ENCODE data around the gene CSNK2A1.

CSNK2A1 gene

GRCh38 chr20:564192-564591 is 20.6 kb upstream of the CSNK2A1 start:
- no peak for DNase-seq (ENCODE audit: low read depth)

GRCh38 chr20:563187-563586 is 19.6 kb upstream of the CSNK2A1 start:
- no peak for DNase-seq (ENCODE audit: low read depth)

DNA sequence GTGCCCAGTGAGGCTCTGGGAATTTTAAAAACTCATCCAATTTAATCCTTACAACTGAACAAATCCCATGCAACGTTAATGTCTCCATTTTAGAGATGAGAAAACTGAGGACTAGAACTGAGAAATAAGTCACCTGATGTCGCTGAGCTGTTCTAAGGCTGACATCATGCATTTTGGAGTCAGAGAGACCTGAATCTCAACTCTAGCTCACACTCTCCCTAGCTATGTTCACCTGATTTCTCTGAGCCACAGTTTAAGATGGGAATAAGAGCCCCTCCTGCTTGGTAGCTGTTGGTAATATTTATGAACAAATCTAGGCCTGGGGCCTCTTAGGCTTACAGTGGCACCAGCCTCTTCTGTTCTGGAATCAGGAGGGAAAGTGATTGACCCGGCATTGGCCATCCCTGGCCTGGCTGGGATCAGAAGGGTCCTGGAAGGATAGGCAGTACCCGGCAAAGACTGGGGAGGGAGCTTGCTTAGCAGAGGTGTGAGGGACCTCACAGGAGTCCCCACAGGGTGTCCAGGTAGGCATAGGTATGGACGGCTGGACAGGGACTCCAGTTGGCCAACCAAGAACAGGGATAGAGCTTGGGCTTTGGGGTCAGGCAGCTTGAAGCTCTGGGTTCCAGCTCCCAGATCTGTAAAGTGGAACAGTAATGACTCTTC is 18.8 kb upstream of the CSNK2A1 start:
- no peak for DNase-seq (ENCODE audit: low read depth)

DNA sequence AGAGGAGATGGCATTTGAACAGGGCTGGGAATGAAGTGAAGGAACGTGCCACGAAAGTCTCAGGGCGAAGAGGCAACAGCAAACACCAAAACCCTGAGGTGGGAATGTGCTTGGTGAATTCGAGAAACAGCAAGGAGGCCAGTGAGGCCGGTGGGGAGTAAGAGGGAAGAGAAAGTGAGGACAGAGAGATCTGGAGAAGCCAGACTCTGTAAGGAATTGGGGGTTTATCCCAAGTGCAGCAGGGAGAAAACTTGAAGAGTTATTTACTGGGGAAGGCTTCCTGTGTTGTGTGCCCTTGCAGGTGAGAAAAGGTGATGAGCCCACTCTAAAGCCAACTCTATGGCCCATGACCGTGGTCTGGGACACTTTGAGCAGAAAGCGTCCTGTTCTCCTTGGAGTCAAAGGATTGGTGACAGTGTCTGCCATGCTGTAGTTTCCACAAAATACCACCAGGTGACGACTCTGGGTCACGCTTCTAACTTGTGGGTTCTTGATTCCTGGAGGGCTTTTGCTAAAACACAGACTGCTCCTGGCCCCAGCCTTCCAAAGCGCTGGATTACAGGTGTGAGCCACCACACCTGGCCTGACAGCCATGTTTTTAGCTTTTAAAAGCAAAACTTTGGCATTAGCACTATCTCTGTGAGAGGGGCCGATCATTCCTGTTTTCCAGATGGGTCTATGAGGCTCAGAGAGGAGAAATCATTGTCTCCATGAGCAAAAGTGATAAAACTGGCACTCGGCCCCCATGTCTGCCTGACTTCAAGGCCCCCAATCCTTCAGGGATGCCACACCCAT is 18.0 kb upstream of the CSNK2A1 start:
- no peak for DNase-seq (ENCODE audit: low read depth)

DNA sequence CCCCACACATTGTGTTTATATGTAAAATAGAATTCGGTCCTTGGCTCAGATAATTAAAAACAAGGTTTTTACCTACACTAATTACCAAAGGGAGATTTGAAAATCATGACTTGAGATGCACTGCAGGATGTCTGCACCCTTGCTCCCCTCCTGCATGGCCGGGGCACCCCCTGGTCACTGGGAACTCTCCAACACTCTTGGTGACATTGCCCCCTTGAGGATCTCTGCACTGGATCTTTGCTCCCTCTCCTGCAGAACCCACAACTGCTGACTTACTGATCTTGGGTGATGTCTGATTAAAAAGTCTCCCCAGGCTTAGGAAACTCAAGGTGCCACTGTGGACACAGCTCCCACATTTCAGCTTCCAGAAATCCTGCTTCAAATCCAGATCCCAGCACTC is 17.1 kb upstream of the CSNK2A1 start:
- no peak for DNase-seq (ENCODE audit: low read depth)

DNA sequence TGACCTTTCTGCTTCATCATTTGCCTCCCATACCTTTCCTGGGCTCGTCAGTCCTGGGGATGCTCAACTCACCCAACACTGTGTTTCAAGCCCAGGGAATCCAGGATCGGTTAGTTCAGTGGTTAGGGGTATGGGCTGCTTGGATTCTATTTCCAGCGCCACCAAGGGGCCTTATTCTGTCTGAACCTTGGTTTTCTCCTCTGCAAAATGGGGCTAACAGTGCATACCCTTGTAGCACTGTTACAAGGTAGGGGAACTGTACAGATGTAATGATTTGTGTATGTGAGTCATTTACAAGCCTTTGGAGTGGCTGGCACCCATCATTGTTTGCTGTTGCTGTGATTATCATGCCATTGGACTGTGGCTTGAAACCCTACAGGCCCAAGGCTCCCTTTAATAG is 14.5 kb upstream of the CSNK2A1 start:
- no peak for DNase-seq (ENCODE audit: low read depth)

- DNase-seq (ENCODE audit: low read depth): no peak
Observed at GRCh38 chr20:556984-557383, 13.4 kb upstream of the CSNK2A1 start.

- no peak for DNase-seq (ENCODE audit: low read depth)
Observed at GRCh38 chr20:555976-556385, 12.4 kb upstream of the CSNK2A1 start.

DNA sequence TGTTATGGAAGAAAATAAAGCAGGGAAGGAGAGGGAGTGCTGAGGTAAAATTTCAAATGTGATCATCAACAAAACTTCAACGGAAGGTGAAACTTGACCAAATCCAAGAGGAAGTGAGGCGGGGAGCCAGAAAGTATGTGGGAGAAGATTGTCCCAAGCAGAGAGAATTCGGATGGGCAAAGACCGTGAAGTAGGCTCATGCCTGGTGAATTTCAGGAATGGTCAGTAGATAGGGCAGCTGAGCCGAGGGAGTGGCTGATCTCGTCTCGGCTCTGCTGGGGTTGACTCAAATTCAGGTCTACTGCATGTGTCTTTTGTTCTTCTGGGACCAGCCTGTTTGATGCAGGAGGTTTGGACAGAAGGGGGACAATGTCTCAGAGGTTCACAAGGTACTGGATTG is 7.0 kb upstream of the CSNK2A1 start:
- DNase-seq (ENCODE audit: low read depth): no peak

- no peak for DNase-seq (ENCODE audit: low read depth)
Observed at GRCh38 chr20:549722-550496, 6.3 kb upstream of the CSNK2A1 start.

GRCh38 chr20:548906-549305 is 5.3 kb upstream of the CSNK2A1 start:
- no peak for DNase-seq (ENCODE audit: low read depth)

DNA sequence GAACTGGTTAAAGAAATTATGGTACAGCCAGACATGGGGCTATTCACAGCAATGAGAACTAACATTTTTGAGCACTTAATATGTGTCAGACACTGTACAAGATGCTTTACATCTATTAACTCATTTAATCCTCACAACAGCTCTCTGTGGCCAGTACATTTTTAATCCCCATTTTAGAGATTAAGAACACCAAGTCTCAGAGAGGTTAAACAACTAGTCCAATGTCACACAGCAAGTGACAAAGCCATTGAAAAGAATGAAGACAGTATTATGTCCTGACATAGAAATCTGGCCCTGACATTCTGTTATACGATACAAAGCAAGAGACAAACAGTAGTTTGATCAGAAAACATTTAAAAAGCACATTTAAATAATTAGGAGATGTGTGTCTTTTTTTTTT is 3.8 kb upstream of the CSNK2A1 start:
- DNase-seq (ENCODE audit: low read depth): no peak

DNA sequence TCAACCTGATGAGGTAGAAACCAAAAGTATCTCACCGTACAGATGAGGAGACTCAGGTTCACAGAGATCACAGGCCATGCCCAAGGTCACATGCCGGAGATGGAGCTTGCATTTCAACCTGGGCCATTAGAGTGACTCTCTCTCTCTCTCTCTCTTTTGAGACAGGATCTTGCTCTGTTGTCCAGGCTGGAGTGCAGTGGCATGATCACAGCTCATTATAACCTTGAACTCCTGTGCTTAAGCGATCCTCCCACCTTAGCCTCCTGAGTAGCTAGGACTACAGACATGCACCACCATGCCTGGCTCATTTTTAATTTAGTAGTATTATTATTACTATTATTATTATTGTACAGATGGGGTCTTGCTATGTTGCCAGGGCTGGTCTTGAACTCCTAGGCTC is 2.8 kb upstream of the CSNK2A1 start:
- DNase-seq (ENCODE audit: low read depth): no peak

- DNase-seq (ENCODE audit: low read depth): no peak
Observed at GRCh38 chr20:544153-544725, 649 bp upstream of the CSNK2A1 start.

GRCh38 chr20:542777-543368 is 717 bp downstream of the CSNK2A1 start:
- DNase-seq (ENCODE audit: low read depth): no peak

- no peak for DNase-seq (ENCODE audit: low read depth)
Observed at GRCh38 chr20:540391-541201, 3.0 kb downstream of the CSNK2A1 start.

DNA sequence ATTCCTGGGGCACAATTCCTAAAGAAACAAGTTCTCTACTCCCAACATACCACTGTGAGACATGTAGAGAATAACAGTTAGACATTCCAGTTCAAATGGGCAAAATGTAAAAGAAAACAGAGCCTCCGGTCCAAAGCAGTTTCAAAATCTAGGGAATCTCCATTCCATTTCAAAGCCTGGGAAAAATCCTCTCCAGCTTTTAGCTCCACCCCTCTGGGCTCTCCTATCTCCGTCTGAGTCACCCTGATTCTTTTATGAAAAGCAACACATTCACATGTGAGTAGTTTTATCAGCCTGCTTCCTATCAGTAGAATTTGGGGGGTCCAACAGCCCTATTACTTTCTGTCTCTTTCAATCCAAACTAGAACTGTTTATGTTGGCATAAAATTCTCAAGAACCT is 3.7 kb downstream of the CSNK2A1 start:
- DNase-seq (ENCODE audit: low read depth): no peak

GRCh38 chr20:539191-539590 is 4.4 kb downstream of the CSNK2A1 start:
- no peak for DNase-seq (ENCODE audit: low read depth)

DNA sequence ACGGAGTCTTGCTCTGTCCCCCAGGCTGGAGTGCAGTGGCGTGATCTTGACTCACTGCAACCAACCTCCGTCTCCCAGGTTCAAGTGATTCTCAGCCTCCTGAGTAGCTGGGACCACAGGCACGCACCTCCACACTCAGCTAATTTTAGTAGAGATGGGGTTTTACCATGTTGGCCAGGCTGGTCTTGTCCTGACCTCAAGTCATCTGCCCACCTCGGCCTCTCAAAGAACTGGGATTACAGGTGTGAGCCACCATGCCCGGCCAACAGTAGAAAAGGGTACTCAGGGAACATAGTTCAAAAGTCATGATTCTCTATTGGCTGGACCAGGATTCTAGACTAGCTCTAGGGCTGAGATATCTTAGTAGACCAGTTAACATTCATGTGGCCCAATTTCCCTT is 5.6 kb downstream of the CSNK2A1 start:
- DNase-seq (ENCODE audit: low read depth): no peak

DNA sequence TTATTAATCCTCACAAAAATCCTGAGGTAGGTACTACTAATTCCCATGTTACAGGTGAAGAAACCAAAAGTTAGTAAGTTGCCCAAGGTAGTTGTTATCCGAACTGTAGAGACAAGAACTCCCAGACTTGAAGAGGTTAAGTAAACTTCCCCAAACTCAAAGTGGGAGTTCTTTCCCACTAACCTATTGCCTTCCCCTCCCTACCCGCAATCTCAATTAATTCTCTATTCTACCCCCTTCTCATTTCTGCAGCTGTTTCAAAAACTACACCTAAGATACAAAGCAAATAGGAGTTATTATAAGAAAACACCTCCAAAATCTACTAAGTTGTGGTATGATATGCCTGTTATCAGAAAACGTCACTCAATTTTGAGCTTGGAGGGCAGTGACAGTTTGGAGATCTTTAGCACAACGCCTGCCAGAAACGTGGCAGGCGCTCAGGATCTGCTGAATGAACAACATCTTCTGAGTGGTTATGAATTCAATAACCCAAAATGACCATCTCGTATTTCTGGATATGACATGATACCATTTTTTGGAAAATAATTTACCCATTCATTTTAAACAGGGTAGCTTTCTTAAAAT is 7.1 kb downstream of the CSNK2A1 start:
- DNase-seq (ENCODE audit: low read depth): no peak

DNA sequence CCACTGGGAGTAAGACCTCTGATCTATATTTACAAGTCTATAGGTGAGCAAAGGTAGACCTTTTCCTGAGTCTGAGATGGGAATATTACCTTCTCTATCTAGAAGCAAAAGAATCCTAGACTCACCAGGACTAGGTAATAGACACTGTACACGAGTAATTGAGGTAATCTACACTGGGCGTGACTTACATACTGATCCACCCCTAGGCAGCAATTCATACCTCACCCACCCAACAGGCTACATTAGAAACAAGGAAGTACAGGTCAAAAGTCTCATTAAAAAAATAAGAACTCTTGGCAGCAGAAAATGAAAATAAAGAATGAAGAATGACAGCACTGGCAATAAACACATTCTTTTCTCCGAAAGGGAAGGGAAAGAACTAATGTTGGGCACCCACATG is 7.6 kb downstream of the CSNK2A1 start:
- no peak for DNase-seq (ENCODE audit: low read depth)

Data from stimulated activated CD8-positive, alpha-beta memory T cell treated with anti-CD3 and anti-CD28 coated beads, Interleukin-15, amount 100 ng/mL, for 1 hour (primary cell).